ENCODE results near the gene IL3RA.
"Not testable (repeated sequence)": the region's sequence is repeated elsewhere in the genome, so short reads cannot be mapped to it uniquely, and the experiment has no call there.

The IL3RA gene

DNA sequence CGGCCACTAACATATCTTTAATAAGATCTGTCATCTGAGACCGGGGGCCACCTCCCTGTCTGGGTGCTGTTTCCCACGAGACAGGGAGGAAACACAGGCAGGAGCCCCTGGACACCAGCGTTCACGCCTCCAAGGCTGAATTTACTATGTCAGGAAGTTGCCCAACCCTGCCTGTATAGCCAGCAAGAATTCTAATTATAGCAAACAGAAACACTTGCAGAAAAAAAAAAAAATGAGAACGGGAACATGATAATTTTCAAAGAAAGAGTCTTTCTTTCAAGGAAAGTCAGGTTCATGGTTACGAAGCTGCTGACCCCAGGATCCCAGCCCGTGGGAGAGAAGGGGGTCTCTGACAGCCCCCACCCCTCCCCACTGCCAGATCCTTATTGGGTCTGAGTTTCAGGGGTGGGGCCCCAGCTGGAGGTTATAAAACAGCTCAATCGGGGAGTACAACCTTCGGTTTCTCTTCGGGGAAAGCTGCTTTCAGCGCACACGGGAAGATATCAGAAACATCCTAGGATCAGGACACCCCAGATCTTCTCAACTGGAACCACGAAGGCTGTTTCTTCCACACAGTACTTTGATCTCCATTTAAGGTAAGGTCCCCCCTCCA, at the start of gene IL3RA:
Gene IL3RA (plus strand): TSS at position 455 of the 613 bp plus-strand sequence. CDS start 4,981 bp downstream, outside the sequence.
- no peak for DNase-seq (ENCODE audit: low spot score)

GRCh38 chrX:1289535-1289934, 47.0 kb upstream of the IL3RA start:
- DNase-seq (ENCODE audit: low spot score) = no peak

- DNase-seq (ENCODE audit: low spot score) = no peak
These were observed 45.4 kb upstream of the IL3RA start for GRCh38 chrX:1291110-1291740.

DNA sequence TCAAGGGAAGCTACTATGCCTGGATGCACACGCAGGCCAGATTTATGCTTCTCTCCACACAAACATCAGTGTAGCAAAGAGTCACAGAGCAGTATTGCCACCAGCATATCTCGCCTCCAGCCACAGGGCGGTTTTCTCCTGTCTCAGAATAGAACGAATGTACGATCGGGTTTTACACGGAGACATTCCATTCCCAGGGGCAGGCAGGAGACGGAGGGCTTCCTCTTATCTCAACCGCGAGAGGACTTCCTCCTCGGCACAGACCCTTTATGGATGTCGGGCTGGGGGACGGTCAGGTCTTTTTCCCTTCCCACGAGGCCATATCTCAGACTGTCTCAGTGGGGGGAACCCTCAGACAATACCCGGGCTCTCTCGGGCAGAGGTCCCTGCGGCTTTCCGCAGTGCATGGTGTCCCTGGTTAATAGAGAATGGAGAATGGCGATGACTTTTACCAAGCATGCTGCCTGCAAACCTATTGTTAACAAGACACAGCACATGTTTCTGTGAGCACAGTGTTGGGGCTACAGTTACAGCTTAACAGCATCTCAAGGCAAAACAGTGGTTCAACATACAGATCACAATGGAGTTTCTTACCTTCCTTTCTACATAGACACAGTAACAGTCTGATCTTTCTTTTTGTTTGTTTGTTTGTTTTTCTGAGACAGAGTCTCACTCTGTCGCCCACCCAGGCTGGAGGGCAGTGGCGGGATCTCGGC, 43.9 kb upstream of the IL3RA start:
- DNase-seq (ENCODE audit: low spot score) = no peak

- no peak for DNase-seq (ENCODE audit: low spot score)
These were observed 42.1 kb upstream of the IL3RA start for GRCh38 chrX:1294301-1295067.

DNA sequence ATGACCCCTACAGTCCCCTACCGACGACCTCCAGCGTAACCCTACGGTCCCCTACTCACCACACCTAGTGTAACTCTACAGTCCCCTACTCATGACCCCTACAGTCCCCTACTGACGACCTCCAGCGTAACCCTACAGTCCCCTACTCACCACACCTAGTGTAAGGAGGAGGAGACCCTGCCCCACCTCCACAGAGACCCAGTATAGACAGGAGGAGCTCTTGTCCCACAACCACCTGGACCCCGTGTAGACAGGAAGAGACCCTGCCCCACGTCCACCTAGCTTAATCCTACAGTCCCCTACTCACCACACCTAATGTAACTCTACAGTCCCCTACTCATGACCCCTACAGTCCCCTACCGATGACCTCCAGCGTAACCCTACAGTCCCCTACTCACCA, 41.0 kb upstream of the IL3RA start:
- no peak for DNase-seq (ENCODE audit: low spot score)

GRCh38 chrX:1297591-1297990, 39.0 kb upstream of the IL3RA start:
- DNase-seq (ENCODE audit: low spot score) = not testable (repeated sequence)

DNA sequence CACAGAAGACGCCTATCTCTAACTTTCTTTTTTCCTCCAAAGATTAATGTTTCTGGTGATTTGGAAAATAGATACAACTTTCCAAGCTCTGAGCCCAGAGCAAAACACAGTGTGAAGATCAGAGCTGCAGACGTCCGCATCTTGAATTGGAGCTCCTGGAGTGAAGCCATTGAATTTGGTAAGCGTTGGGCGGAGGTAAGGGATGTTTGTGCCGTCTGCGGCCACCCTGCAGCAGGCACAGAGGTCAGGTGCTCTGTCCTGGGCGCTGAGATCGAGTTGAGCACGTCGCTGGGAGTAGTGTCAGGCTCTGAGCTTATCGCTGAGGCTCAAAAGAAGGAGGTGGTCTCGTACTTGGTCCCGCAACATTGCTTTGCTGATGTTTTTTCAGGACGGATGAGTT, 36.1 kb upstream of the IL3RA start:
- no peak for DNase-seq (ENCODE audit: low spot score)

DNA sequence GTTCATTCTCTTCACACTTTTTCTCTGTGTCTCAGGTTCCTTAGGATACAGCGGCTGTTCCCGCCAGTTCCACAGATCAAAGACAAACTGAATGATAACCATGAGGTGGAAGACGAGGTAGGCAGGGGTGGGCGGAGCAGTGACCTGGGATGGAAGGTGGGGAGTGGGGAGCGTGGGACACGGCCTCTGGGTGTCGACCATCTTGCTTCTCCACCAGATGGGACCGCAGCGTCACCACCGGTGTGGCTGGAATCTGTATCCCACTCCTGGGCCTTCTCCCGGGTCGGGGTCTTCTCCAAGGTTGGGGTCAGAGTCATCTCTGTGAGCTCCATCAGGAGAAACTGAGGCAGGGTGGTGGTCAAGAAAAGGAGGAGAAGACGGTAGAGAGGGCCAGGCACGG, 31.2 kb upstream of the IL3RA start:
- no peak for DNase-seq (ENCODE audit: low spot score)

DNA sequence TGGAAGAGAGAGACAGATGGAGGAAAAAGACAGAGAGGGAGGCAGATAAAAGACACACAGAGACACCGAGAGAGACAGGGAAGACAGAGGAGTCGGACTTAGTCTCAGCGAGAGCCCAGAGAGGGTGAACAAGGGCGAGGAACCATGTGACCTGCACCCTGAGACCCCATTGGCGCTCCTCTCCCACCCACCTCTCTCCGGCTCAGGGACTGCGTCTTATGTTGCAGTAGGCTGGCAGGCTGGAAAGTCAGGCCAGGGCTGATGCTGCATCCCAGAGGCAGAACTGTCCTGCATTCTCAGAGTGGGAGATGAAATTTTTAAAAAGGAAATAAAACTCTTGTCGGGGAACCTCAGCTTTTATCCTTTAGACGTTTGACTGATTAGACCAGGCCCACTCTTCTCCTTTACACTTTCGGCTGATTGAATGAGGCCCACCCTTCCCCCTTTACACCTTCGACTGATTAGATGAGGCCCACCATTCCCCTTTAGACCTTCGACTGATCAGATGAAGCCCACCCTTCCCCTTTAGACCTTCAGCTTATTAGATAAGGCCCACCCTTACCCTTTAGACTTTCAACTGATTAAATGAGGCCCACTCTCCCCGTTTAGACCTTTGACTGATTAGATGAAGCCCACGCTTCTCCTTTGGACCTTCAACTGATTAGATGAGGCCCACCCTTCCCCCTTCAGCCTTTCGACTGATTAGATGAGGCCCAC, 29.5 kb upstream of the IL3RA start:
- DNase-seq (ENCODE audit: low spot score) = no peak

- no peak for DNase-seq (ENCODE audit: low spot score)
These were observed 28.8 kb upstream of the IL3RA start for GRCh38 chrX:1307626-1308340.

GRCh38 chrX:1308476-1308875, 28.1 kb upstream of the IL3RA start:
- DNase-seq (ENCODE audit: low spot score) = no peak

GRCh38 chrX:1308917-1309316, 27.7 kb upstream of the IL3RA start:
- DNase-seq (ENCODE audit: low spot score) = not testable (repeated sequence)

GRCh38 chrX:1313788-1314187, 22.8 kb upstream of the IL3RA start:
- no peak for DNase-seq (ENCODE audit: low spot score)

DNA sequence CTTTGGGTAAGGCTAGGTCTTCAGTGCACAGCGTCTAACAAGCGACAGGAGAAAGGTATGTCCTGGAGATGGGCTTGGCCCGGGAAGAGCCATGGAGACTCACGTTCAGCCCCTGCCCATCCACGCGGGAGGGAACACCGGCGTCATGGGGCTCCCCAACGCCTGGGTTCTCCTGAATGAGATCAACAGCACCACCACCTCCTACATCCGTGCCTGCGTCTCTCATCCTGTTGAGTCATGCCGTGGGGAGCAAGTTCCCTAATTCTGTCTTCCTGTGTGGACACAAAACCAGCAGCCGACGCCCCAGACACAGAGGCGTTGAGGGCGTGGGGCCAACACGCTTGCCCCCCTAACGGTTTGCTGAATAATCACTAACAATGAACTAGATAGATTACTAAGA, 20.1 kb upstream of the IL3RA start:
- DNase-seq (ENCODE audit: low spot score) = no peak

DNA sequence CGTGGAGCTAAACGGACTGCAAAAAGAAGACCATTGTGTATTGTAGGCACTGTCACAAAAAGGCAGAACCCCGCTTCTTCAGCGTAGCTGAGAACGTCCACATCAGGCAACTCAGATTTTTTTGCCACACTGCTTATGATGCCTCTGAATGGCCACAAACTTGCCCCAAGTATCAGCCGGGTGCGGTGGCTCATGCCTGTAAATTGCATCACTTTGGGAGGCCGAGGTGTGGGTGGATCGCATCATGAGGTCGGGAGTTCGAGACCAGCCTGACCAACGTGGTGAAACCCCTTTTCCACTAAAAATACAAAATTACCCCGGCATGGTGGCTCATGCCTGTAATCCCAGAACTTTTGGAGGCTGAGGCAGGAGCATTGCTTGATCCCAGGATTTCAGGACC, 14.9 kb upstream of the IL3RA start:
- DNase-seq (ENCODE audit: low spot score) = no peak

DNA sequence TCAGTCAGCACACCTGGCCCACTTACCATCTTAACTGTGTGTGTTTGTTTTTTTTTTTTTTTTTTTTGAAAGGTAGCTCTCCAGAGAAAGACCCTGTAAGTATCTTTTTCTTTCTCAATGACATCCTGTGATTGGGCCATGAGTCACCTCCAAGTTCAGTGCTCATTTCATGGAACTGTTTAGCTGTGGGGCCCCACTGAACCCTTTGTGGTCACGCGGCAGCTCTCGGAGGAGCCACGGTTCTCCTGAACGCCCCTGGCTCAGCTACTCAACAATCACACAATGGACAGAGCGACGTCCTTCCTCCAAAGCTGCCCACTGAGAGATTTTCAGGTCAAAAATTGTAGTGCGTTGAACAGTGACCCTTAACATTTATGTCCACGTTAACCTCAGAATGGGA, 14.2 kb upstream of the IL3RA start:
- DNase-seq (ENCODE audit: low spot score) = no peak

DNA sequence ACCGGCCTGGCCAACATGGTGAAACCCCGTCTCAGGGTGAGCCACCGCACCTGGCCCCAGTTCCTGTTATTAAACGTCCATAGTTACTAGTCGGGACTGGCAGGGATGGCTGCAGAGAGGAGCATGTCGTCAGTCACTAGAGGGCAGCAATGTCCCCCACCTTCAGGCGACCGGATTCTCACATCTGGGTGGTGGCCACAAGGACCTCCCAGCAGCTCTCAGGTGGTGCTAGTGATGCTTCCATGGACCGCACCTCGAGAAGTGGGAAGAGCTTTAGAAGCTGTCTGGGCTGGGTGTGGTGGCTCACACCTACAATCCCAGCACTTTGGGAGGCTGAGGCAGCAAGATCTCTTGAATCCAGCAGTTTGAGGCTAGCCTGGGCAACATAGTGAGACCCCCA, 13.3 kb upstream of the IL3RA start:
- DNase-seq (ENCODE audit: low spot score) = peak; percentile 61

DNA sequence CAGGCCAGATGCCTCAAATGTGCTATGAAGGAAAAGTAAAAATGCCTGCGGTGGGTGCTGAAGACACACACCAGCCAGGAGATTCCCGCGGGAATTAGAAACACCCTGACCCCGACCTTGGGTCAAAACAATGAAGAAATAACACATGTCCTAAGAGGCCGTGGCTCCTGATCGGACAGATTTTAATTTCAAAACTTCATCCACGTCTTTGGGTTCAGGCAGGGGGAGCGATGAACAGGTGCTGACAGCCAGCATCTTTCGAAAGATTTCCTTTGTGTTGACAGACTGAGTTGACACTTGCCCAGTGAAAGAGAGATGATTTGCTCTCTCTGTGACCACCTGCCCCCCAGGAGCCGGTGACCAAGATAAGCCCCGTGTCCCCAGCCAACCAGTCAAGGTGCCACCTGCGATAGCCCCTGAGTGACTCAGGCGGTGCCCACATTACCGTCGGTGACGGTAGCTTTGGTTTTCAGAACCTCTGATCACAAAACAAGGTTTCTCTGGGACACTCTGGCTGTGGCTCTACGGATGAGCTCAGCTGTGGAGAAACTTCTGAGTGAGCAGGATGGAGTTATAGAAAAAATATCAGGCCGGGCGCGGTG, 11.0 kb upstream of the IL3RA start:
- no peak for DNase-seq (ENCODE audit: low spot score)

- DNase-seq (ENCODE audit: low spot score) = no peak
These were observed 8.8 kb upstream of the IL3RA start for GRCh38 chrX:1327651-1328304.
